Cardiac muscle cell (in vitro differentiated cells and primary cell): ENCODE measurements around the gene TUFT1. TPM values are rescaled to one million over a fixed set of nuclear protein-coding genes. Genes with fewer than 3 reads are reported as not detected.

ENCODE experiments used
- DNase-seq, 2 donors: peaks; one replicate each; pipeline versions ENCODE4 v3.0.0 to v3.0.0-alpha.2; 2010 to 2017; ENCODE audit warnings: low read depth in 1 of 2, low spot score in 1 of 2
- H3K27ac ChIP-seq: fragments of 200-600 bp; sonication (generic); 2 replicates; pipeline ENCODE4 v1.5.1; 2016
- H3K27me3 ChIP-seq: fragments of 200-600 bp; sonication (generic); 2 replicates; pipeline ENCODE4 v1.6.0; 2016; ENCODE audit warnings: control low read depth
- H3K36me3 ChIP-seq: fragments of 200-600 bp; sonication (generic); 2 replicates; pipeline ENCODE4 v1.5.1; 2016; ENCODE audit warnings: control low read depth
- H3K4me1 ChIP-seq: fragments of 200-600 bp; sonication (generic); 2 replicates; pipeline ENCODE4 v1.8.1; 2017; ENCODE audit warnings: low read depth, mild to moderate bottlenecking, mixed run types
- H3K4me3 ChIP-seq: fragments of 200-600 bp; sonication (generic); 2 replicates; pipeline ENCODE4 v1.5.1; 2016; ENCODE audit warnings: mild to moderate bottlenecking
- H3K9me3 ChIP-seq: fragments of 200-600 bp; sonication (generic); 2 replicates; pipeline ENCODE4 v1.5.1; 2017; ENCODE audit warnings: low read depth, mild to moderate bottlenecking, control low read depth
- polyA plus RNA-seq: library from polyadenylated mRNA; unstranded; fragments of >200 nt; fragmentation: Nextera tagmentation; extraction: Ambion mirVana; gene quantifications from 2 replicates; pipeline ENCODE4 v1.2.1, GENCODE V29; 2016
- total RNA-seq: library from RNA; depleted of rRNA; stranded (reverse); fragments of >200 nt; gene quantifications from 2 replicates; pipeline ENCODE4 v1.2.3, GENCODE V29; 2016
- TF ChIP-seq, protein P1 (sequence below): IDR thresholded peaks from 2 replicates; pipeline ENCODE4 v1.5.1; 2012; ENCODE audit warnings: low read depth, mild to moderate bottlenecking, low read length

Gene TUFT1
- total and polyA plus RNA-seq, 2 experiments from 2014 or later = 7.0 to 7.7 TPM

DNA sequence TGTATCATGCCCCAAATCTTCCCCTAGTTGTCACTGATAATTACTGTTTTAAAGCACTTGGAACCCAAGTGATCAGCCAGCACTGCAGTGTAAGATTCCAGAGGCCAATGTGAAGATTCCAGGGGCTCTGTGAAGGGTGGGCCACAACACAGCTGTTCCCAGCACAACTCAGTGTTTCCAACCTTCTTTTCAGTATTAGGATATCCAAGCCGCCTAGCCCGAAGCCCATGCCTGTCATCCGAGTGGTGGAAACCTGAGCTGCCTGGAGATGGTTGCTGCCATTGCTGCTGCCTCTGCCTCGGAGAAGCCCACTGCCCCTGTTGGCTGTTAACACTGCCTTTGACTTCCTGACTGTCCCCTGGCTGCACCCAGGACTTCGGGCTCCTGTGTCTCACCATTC is 41.3 kb downstream of the TUFT1 start:
- no peaks in the 10 kb centered on the region for H3K9me3 ChIP-seq
- H3K4me1 ChIP-seq = no peaks in the 10 kb centered on the region
- H3K4me3 ChIP-seq = no peak overlapping the region
- no peak overlapping the region for H3K27ac ChIP-seq
- H3K27me3 ChIP-seq = no peaks in the 10 kb centered on the region
- peaks cover 6% of the 10 kb centered on the region for H3K36me3 ChIP-seq
- TF ChIP-seq, protein P1, sequence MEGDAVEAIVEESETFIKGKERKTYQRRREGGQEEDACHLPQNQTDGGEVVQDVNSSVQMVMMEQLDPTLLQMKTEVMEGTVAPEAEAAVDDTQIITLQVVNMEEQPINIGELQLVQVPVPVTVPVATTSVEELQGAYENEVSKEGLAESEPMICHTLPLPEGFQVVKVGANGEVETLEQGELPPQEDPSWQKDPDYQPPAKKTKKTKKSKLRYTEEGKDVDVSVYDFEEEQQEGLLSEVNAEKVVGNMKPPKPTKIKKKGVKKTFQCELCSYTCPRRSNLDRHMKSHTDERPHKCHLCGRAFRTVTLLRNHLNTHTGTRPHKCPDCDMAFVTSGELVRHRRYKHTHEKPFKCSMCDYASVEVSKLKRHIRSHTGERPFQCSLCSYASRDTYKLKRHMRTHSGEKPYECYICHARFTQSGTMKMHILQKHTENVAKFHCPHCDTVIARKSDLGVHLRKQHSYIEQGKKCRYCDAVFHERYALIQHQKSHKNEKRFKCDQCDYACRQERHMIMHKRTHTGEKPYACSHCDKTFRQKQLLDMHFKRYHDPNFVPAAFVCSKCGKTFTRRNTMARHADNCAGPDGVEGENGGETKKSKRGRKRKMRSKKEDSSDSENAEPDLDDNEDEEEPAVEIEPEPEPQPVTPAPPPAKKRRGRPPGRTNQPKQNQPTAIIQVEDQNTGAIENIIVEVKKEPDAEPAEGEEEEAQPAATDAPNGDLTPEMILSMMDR = no peak
- no peak for DNase-seq

DNA sequence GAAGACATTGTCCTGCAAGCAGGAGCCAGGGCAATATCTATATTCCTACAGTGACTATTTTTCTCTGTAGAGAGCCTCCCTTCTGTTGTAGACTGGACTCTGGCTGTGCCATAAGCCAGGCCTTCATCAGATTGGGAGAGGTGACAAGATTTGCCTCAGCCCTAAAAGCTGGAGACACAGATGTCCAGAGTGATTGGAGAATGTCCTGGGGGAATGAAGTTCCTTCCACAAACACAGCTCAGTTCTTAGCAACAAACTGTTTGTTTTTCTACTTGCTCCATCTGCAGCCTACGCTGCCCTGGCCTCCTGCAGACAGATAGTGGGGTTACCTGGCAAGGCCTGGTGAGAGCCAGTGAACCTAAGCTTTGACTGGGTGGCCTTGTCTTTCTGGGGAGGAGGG is 41.8 kb downstream of the TUFT1 start:
- Histone ChIP-seq H3K9me3 (no peaks in the 10 kb centered on the region), H3K36me3 (peaks cover 6% of the 10 kb centered on the region), H3K4me3 (no peak overlapping the region), H3K4me1 (no peaks in the 10 kb centered on the region), H3K27ac (no peak overlapping the region), H3K27me3 (no peaks in the 10 kb centered on the region)
- TF ChIP-seq, protein P1 = no peak
- DNase-seq = no peak

DNA sequence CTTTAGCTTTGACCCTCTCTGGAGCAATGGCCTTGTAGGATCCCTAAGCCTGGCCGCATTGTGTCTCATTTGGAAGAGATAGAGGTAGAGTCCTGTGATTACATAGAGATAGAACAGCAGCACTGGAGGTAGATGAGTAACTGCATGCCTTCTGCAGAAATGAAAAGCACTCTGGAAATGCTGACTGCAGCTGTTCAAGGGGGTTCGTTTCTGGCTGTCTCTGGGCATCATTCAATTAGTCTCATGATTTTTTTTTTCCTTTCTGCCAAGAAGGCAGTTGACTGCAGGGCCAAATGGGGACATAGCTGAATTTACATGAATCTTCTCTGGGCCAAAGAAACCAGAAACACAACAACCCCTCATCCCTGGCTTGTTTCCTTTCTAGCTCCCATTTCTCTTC is 43.7 kb downstream of the TUFT1 start:
- peaks cover 2% of the 10 kb centered on the region for H3K36me3 ChIP-seq
- no peak overlapping the region for H3K27ac ChIP-seq
- DNase-seq = no peak
- no peak overlapping the region for H3K4me3 ChIP-seq
- TF ChIP-seq, protein P1 = no peak
- H3K4me1 ChIP-seq = no peaks in the 10 kb centered on the region
- H3K27me3 ChIP-seq = no peaks in the 10 kb centered on the region
- H3K9me3 ChIP-seq = no peaks in the 10 kb centered on the region

DNA sequence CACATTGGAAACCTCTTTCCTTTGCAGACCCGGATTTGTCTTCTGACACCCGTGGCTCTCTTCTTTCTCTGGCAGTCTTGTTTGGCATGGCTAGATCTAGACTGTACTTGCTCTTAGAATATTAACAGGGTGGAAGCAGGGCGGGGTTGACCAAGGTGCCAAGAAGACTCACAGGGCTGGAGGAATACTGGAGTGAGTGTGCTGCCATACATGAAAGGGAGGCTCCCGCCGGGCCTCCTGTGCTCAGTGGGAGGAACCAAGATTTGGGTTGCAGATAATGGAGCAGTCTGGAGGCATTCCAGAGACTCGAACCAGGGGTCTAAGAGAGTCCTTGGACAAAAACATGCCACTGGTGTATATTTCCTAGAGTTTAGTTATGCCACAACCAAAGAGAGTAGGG is 44.2 kb downstream of the TUFT1 start:
- Histone ChIP-seq H3K4me1 (no peaks in the 10 kb centered on the region), H3K4me3 (no peak overlapping the region), H3K36me3 (no peaks in the 10 kb centered on the region), H3K27me3 (no peaks in the 10 kb centered on the region), H3K9me3 (no peaks in the 10 kb centered on the region), H3K27ac (no peak overlapping the region)
- DNase-seq = no peak
- TF ChIP-seq, protein P1 = no peak

DNA sequence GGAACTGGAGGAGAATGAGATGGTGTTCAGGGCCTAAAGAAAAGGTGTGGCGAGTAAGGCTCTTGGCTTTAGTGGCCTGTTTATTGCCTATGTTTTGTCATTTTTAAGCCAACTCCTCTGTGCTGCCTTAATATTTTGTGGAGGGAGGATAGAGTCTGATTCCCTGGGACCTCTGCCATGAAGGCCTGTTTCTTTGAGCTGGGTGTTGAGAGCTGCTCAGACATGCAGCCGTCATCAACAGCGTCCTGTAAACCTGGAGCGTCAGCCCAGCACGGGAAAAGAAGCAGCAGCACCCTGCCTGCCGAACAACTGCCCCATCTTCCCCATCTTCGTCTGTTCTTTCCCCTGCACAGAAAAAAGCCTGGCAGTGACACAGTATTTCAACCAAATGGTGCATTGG is 44.7 kb downstream of the TUFT1 start:
- no peak overlapping the region for H3K4me3 ChIP-seq
- H3K27ac ChIP-seq = no peak overlapping the region
- H3K9me3 ChIP-seq = no peaks in the 10 kb centered on the region
- no peaks in the 10 kb centered on the region for H3K27me3 ChIP-seq
- H3K4me1 ChIP-seq = no peaks in the 10 kb centered on the region
- no peak for DNase-seq
- no peaks in the 10 kb centered on the region for H3K36me3 ChIP-seq
- TF ChIP-seq, protein P1 = no peak

DNA sequence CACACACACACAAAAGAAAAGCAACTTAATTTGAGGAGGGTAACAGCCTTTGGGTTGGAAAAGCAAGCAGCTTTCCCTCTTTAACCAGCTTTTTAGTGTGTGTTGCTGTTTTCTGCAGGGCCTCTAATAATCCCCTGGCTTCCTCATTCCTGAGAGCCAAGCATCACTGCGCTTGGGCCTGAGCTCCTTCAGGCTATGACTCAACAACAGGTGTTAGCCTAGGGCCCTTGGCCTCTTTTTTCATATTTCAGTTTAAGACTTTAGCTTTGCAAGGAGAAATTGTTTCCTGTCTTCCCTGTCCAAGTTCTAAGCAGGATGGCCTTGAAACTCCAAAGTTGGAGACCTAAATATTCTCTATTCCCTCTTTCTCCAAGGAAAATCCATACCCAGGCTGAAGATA is 45.5 kb downstream of the TUFT1 start:
- Histone ChIP-seq H3K27ac (no peak overlapping the region), H3K36me3 (no peaks in the 10 kb centered on the region), H3K27me3 (no peaks in the 10 kb centered on the region), H3K9me3 (no peaks in the 10 kb centered on the region), H3K4me3 (no peak overlapping the region), H3K4me1 (no peaks in the 10 kb centered on the region)
- TF ChIP-seq, protein P1 = no peak
- peak in 1 of 2 donors; percentile 27 for DNase-seq
